Measurements from ENCODE around the gene ADAM11.
"Not testable (repeated sequence)": the region's sequence is repeated elsewhere in the genome, so short reads cannot be mapped to it uniquely, and the experiment has no call there.

ADAM11 gene

GRCh38 chr17:44812263-44812662 lies 53.5 kb downstream of the ADAM11 start:
- H3K27ac ChIP-seq = peak overlapping the region; percentile 22; the same call in 1 of the 2 replicates
- no peak for TF ChIP-seq CTCF (conservative IDR thresholded peaks at IDR 0.05; ENCODE audit: low read depth)
- CTCF ChIA-PET = interaction anchor here (0.7 kb wide), 2 partner anchors 39 to 150 kb away, joined by 3 read pairs; no protein-coding TSS in a partner anchor
- no peak for DNase-seq (ENCODE audit: low spot score)
- POLR2A ChIA-PET (ENCODE audit: low non-redundant PET) = no interaction called here

GRCh38 chr17:44818508-44818907 lies 59.7 kb downstream of the ADAM11 start:
- not testable (repeated sequence) for DNase-seq (ENCODE audit: low spot score)
- peak overlapping the region; percentile 26 for H3K27ac ChIP-seq
- ChIA-PET CTCF (interaction anchor here (0.7 kb wide), 2 partner anchors 18 to 44 kb away, joined by 3 to 4 read pairs; no protein-coding TSS in a partner anchor), POLR2A (ENCODE audit: low non-redundant PET) (interaction anchor here (0.6 kb wide), 1 partner anchor 287 kb away, joined by 6 read pairs; no protein-coding TSS in a partner anchor)

- POLR2A ChIA-PET (ENCODE audit: low non-redundant PET) = no interaction called here
Observed at GRCh38 chr17:44820631-44821212, 61.9 kb downstream of the ADAM11 start.

GRCh38 chr17:44825236-44825635 lies 66.4 kb downstream of the ADAM11 start:
- DNase-seq (ENCODE audit: low spot score); POLR2A ChIA-PET (ENCODE audit: low non-redundant PET); CTCF ChIA-PET: not testable (repeated sequence)
- peak overlapping the region; percentile 24; the same call in 1 of the 2 replicates for H3K27ac ChIP-seq

More at GRCh38 chr17:44820631-44821212, 61.9 kb downstream of the ADAM11 start:
- TF ChIP-seq CTCF (conservative IDR thresholded peaks at IDR 0.05; ENCODE audit: low read depth) = no peak
- peak; percentile 88 for DNase-seq (ENCODE audit: low spot score)
- CTCF ChIA-PET = interaction anchor here (0.5 to 0.9 kb wide), 6 partner anchors 9 to 45 kb away, joined by 3 to 5 read pairs (median 4); no protein-coding TSS in a partner anchor
- peak overlapping the region; percentile 67 for H3K27ac ChIP-seq

GRCh38 chr17:44826123-44826790 lies 67.5 kb downstream of the ADAM11 start:
- POLR2A ChIA-PET (ENCODE audit: low non-redundant PET) = interaction anchor here (0.6 kb wide), 1 partner anchor 23 kb away, joined by 5 read pairs; no protein-coding TSS in a partner anchor
- peak overlapping the region; percentile 24 for H3K27ac ChIP-seq

GRCh38 chr17:44827863-44828262 lies 69.1 kb downstream of the ADAM11 start:
- peak; percentile 34 for DNase-seq (ENCODE audit: low spot score)
- TF ChIP-seq CTCF (conservative IDR thresholded peaks at IDR 0.05; ENCODE audit: low read depth) = no peak
- CTCF ChIA-PET = interaction anchor here (0.6 to 1.2 kb wide), 3 partner anchors 49 to 54 kb away, joined by 3 to 5 read pairs (median 5); no protein-coding TSS in a partner anchor
- peak overlapping the region; percentile 44 for H3K27ac ChIP-seq
- POLR2A ChIA-PET (ENCODE audit: low non-redundant PET) = no interaction called here

More at GRCh38 chr17:44826123-44826790, 67.5 kb downstream of the ADAM11 start:
- CTCF ChIA-PET = interaction anchor here (0.9 to 1.0 kb wide), 3 partner anchors 38 to 53 kb away, joined by 3 to 5 read pairs (median 3); no protein-coding TSS in a partner anchor
- no peak for DNase-seq (ENCODE audit: low spot score)
- no peak for TF ChIP-seq CTCF (conservative IDR thresholded peaks at IDR 0.05; ENCODE audit: low read depth)

GRCh38 chr17:44828919-44829522 lies 70.2 kb downstream of the ADAM11 start:
- H3K27ac ChIP-seq = peak overlapping the region; percentile 86
- DNase-seq (ENCODE audit: low spot score) = no peak
- POLR2A ChIA-PET (ENCODE audit: low non-redundant PET) = no interaction called here
- CTCF ChIA-PET = interaction anchor here (0.7 to 2.0 kb wide), 5 partner anchors 8 to 351 kb away, joined by 3 to 7 read pairs (median 3); no protein-coding TSS in a partner anchor
- TF ChIP-seq CTCF (conservative IDR thresholded peaks at IDR 0.05; ENCODE audit: low read depth) = no peak

Measured in RWPE1 (cell line).